ENCODE measurements around the gene MLN. TPM values are rescaled to one million over a fixed set of nuclear protein-coding genes. Genes with fewer than 3 reads are reported as not detected.

Gene MLN
- total and polyA plus RNA-seq, 2 experiments from 2014 or later: 0.86 to 2.3 TPM

GRCh38 chr6:33786736-33787135 is 17.1 kb downstream of the MLN start:
- H3K9me2 ChIP-seq (replicated peaks; ENCODE audit: insufficient read depth): no peaks in the 10 kb centered on the region
- no peaks in the 10 kb centered on the region for H3K9me3 ChIP-seq (ENCODE audit: low read depth)
- peaks cover 44% of the 10 kb centered on the region for H3K79me2 ChIP-seq
- H3K4me1 ChIP-seq (ENCODE audit: insufficient read depth): peaks cover 32% of the 10 kb centered on the region
- H3K27me3 ChIP-seq: no peaks in the 10 kb centered on the region
- H3K27ac ChIP-seq: peak overlapping the region; percentile 98
- no peak overlapping the region for H2AFZ ChIP-seq
- peaks cover 47% of the 10 kb centered on the region for H4K20me1 ChIP-seq (ENCODE audit: insufficient read depth, poor library complexity, severe bottlenecking)
- peak overlapping the region; percentile 94 for H3K4me2 ChIP-seq
- H3K36me3 ChIP-seq (replicated peaks; ENCODE audit: insufficient read depth, low read depth): no peaks in the 10 kb centered on the region
- no peak overlapping the region for H3K4me3 ChIP-seq
- 76% methylated on average over 3 of the region's 3 CpGs for WGBS (ENCODE audit: low lambda C conversion rate, missing lambda C conversion rate)
- DNase-seq (ENCODE audit: low spot score): no peak
- TF ChIP-seq EZH2phosphoT487 (IDR thresholded peaks at IDR 0.05; ENCODE audit: low read depth, severe bottlenecking, unreplicated experiment) (no peak), EZH2 (IDR thresholded peaks at IDR 0.05; ENCODE audit: borderline replicate concordance) (no peak), CTCF (IDR thresholded peaks at IDR 0.05; ENCODE audit: poor library complexity) (no peak)

GRCh38 chr6:33785778-33786177 is 18.0 kb downstream of the MLN start:
- H3K36me3 ChIP-seq (replicated peaks; ENCODE audit: insufficient read depth, low read depth): no peaks in the 10 kb centered on the region
- no peak overlapping the region for H3K4me3 ChIP-seq
- H3K27ac ChIP-seq: no peak overlapping the region
- TF ChIP-seq EZH2phosphoT487 (IDR thresholded peaks at IDR 0.05; ENCODE audit: low read depth, severe bottlenecking, unreplicated experiment) (no peak), EZH2 (IDR thresholded peaks at IDR 0.05; ENCODE audit: borderline replicate concordance) (no peak), CTCF (IDR thresholded peaks at IDR 0.05; ENCODE audit: poor library complexity) (no peak)
- H3K9me3 ChIP-seq (ENCODE audit: low read depth): no peaks in the 10 kb centered on the region
- peak overlapping the region; percentile 94 for H3K4me2 ChIP-seq
- peaks cover 47% of the 10 kb centered on the region for H4K20me1 ChIP-seq (ENCODE audit: insufficient read depth, poor library complexity, severe bottlenecking)
- no peak for DNase-seq (ENCODE audit: low spot score)
- H3K9me2 ChIP-seq (replicated peaks; ENCODE audit: insufficient read depth): no peaks in the 10 kb centered on the region
- peaks cover 36% of the 10 kb centered on the region for H3K4me1 ChIP-seq (ENCODE audit: insufficient read depth)
- H3K79me2 ChIP-seq: peaks cover 44% of the 10 kb centered on the region
- H3K27me3 ChIP-seq: no peaks in the 10 kb centered on the region
- no peak overlapping the region for H2AFZ ChIP-seq
- 46% methylated on average over 3 of the region's 3 CpGs for WGBS (ENCODE audit: low lambda C conversion rate, missing lambda C conversion rate)

- Histone ChIP-seq H3K79me2 (peaks cover 44% of the 10 kb centered on the region), H3K27ac (no peak overlapping the region), H3K36me3 (replicated peaks; ENCODE audit: insufficient read depth, low read depth) (no peaks in the 10 kb centered on the region)
These were observed 19.0 kb downstream of the MLN start for GRCh38 chr6:33784787-33785186.

More at GRCh38 chr6:33784787-33785186, 19.0 kb downstream of the MLN start:
- Histone ChIP-seq H3K4me3 (no peak overlapping the region), H3K27me3 (no peaks in the 10 kb centered on the region), H4K20me1 (ENCODE audit: insufficient read depth, poor library complexity, severe bottlenecking) (peaks cover 47% of the 10 kb centered on the region), H2AFZ (no peak overlapping the region), H3K9me3 (ENCODE audit: low read depth) (no peaks in the 10 kb centered on the region), H3K9me2 (replicated peaks; ENCODE audit: insufficient read depth) (no peaks in the 10 kb centered on the region), H3K4me2 (no peak overlapping the region), H3K4me1 (ENCODE audit: insufficient read depth) (peaks cover 36% of the 10 kb centered on the region)
- no peak for TF ChIP-seq EZH2phosphoT487 (IDR thresholded peaks at IDR 0.05; ENCODE audit: low read depth, severe bottlenecking, unreplicated experiment)
- no peak for TF ChIP-seq EZH2 (IDR thresholded peaks at IDR 0.05; ENCODE audit: borderline replicate concordance)
- TF ChIP-seq CTCF (IDR thresholded peaks at IDR 0.05; ENCODE audit: poor library complexity): no peak
- DNase-seq (ENCODE audit: low spot score): no peak
- WGBS (ENCODE audit: low lambda C conversion rate, missing lambda C conversion rate): 91% methylated on average over 13 of the region's 13 CpGs
